DOHH2 (cell line): Measurements from ENCODE around the gene LITAF.

Experiments
- H3F3A ChIP-seq: fragments of 200-600 bp; sonication (generic), shearing (Covaris generic); 2 replicates; pipeline ENCODE4 v1.6.0; 2016; ENCODE audit warnings: antibody characterized with exemption, mild to moderate bottlenecking; ENCODE audit not compliant: control insufficient read depth, insufficient read depth
- H3K27ac ChIP-seq: fragments of 200-600 bp; sonication (generic); 2 replicates; pipeline ENCODE4 v1.5.1; 2014; ENCODE audit warnings: low read depth, mild to moderate bottlenecking, low read length, moderate library complexity
- H3K27me3 ChIP-seq: fragments of 200-600 bp; sonication (generic); 2 replicates; pipeline ENCODE4 v1.6.1; 2014; ENCODE audit warnings: mild to moderate bottlenecking, low read length, mixed read lengths; ENCODE audit not compliant: control insufficient read depth
- H3K36me3 ChIP-seq: fragments of 200-600 bp; sonication (generic); 2 replicates; pipeline ENCODE4 v1.6.1; 2014; ENCODE audit warnings: mild to moderate bottlenecking, low read length, moderate library complexity, mixed read lengths; ENCODE audit not compliant: control insufficient read depth
- H3K4me1 ChIP-seq: fragments of 200-600 bp; sonication (generic); 2 replicates; pipeline ENCODE4 v1.6.1; 2014; ENCODE audit warnings: mild to moderate bottlenecking, low read length, mixed read lengths; ENCODE audit not compliant: control insufficient read depth
- H3K4me2 ChIP-seq: fragments of 200-600 bp; sonication (generic); 2 replicates; pipeline ENCODE4 v1.6.0; 2014; ENCODE audit warnings: mild to moderate bottlenecking, low read length, moderate library complexity
- H3K4me3 ChIP-seq: fragments of 200-600 bp; sonication (generic); 2 replicates; pipeline ENCODE4 v1.5.1; 2014; ENCODE audit warnings: mild to moderate bottlenecking, low read length, mixed read lengths
- H3K79me2 ChIP-seq: fragments of 200-600 bp; sonication (generic); 2 replicates; pipeline ENCODE4 v1.6.1; 2014; ENCODE audit warnings: mild to moderate bottlenecking, low read length, mixed read lengths; ENCODE audit not compliant: control insufficient read depth
- H3K9me2 ChIP-seq: fragments of 200-600 bp; sonication (generic); replicated peaks from 2 replicates; pipeline ENCODE4 v1.6.1; 2014; ENCODE audit warnings: mild to moderate bottlenecking, low read length, mixed read lengths; ENCODE audit not compliant: control insufficient read depth
- H3K9me3 ChIP-seq: fragments of 200-600 bp; sonication (generic); 2 replicates; pipeline ENCODE4 v1.6.1; 2014; ENCODE audit warnings: antibody characterized with exemption, low read length, mixed read lengths; ENCODE audit not compliant: control insufficient read depth, insufficient read depth
- H4K20me1 ChIP-seq: fragments of 200-600 bp; sonication (generic); 2 replicates; pipeline ENCODE4 v1.6.0; 2014; ENCODE audit warnings: low read depth, mild to moderate bottlenecking, antibody characterized with exemption, low read length, moderate library complexity; ENCODE audit not compliant: control insufficient read depth, insufficient read depth
- EZH2phosphoT487 ChIP-seq: fragments of 200-600 bp; sonication (generic); IDR thresholded peaks from 2 replicates; pipeline ENCODE4 v1.6.1; 2017; ENCODE audit warnings: borderline replicate concordance, mild to moderate bottlenecking, antibody characterized with exemption, low read length, moderate library complexity, mixed read lengths
- TF ChIP-seq, protein P1 (sequence below): fragments of 200-600 bp; sonication (generic); IDR thresholded peaks from one replicate; pipeline ENCODE4 v1.5.1; 2014; ENCODE audit warnings: antibody characterized with exemption, mild to moderate bottlenecking, low read depth, low read length; ENCODE audit not compliant: poor library complexity, severe bottlenecking

The LITAF gene

DNA sequence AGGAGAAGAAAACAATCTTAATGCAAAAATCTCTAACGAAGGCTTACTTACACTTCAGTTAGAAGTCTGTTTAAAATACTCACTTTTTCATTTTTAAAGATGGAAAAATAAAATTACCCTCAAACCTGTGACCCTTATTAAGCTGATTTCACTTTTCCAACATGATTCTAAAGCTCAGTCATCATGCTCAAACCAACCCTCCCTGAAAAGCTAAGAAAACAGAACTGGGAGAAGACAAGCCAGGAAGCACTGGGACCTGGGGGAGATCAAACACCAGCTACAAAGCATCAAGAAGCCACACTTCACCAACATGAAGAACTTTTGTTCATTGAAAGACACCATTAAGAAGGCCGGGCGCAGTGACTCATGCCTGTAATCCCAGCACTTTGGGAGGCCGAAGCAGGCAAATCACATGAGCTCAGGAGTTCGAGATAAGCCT lies 88.8 kb downstream of the LITAF start:
- H3K27me3 ChIP-seq, result peaks cover 4% of the 10 kb centered on the region; the same call in 1 of the 2 replicates
- H3F3A ChIP-seq, result peaks cover 26% of the 10 kb centered on the region
- H3K4me2 ChIP-seq, result peak overlapping the region; percentile 58
- H3K9me3 ChIP-seq, result peaks cover 4% of the 10 kb centered on the region; the same call in 1 of the 2 replicates
- peaks cover 58% of the 10 kb centered on the region for H3K4me1 ChIP-seq
- no peaks in the 10 kb centered on the region for H4K20me1 ChIP-seq
- no peaks in the 10 kb centered on the region for H3K9me2 ChIP-seq
- no peak overlapping the region for H3K4me3 ChIP-seq
- no peaks in the 10 kb centered on the region for H3K79me2 ChIP-seq
- H3K36me3 ChIP-seq, result no peaks in the 10 kb centered on the region
- H3K27ac ChIP-seq, result peak overlapping the region; percentile 64
- TF ChIP-seq, protein P1, sequence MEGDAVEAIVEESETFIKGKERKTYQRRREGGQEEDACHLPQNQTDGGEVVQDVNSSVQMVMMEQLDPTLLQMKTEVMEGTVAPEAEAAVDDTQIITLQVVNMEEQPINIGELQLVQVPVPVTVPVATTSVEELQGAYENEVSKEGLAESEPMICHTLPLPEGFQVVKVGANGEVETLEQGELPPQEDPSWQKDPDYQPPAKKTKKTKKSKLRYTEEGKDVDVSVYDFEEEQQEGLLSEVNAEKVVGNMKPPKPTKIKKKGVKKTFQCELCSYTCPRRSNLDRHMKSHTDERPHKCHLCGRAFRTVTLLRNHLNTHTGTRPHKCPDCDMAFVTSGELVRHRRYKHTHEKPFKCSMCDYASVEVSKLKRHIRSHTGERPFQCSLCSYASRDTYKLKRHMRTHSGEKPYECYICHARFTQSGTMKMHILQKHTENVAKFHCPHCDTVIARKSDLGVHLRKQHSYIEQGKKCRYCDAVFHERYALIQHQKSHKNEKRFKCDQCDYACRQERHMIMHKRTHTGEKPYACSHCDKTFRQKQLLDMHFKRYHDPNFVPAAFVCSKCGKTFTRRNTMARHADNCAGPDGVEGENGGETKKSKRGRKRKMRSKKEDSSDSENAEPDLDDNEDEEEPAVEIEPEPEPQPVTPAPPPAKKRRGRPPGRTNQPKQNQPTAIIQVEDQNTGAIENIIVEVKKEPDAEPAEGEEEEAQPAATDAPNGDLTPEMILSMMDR, result no peak
- TF ChIP-seq EZH2phosphoT487, result no peak
